HEK293 (cell line): ENCODE measurements around the gene TADA3.

Experiments used
- CTCF ChIA-PET: fragments of 350-600 bp; formaldehyde crosslinking; extraction: SDS; loops from one replicate; lab custom pipeline; 2021; ENCODE audit warnings: antibody characterized with exemption; lab: Yijun Ruan, JAX
- POLR2A ChIA-PET: fragments of 300-600 bp; formaldehyde crosslinking; extraction: SDS; loops from one replicate; lab custom pipeline; 2020; ENCODE audit warnings: antibody characterized with exemption, inconsistent platforms; lab: Yijun Ruan, JAX
- H3K27ac ChIP-seq: fragments of 200-500 bp; sonication (Bioruptor generic); 2 replicates; pipeline ENCODE4 v1.5.1; 2014; ENCODE audit warnings: low read depth, low read length, control low read depth, inconsistent platforms; ENCODE audit errors: extremely low read depth
- H3K36me3 ChIP-seq, 2 experiments: fragments of 200-500 bp in 1 of 2; sonication (Bioruptor generic) in 1 of 2; 1 replicate in 1 of 2; 2 replicates in 1 of 2; pipeline ENCODE4 v1.5.1; 2014 to 2017; ENCODE audit warnings: inconsistent platforms in 2 of 2, low read length in 2 of 2; ENCODE audit not compliant: control insufficient read depth in 2 of 2, insufficient read depth in 1 of 2
- H3K4me1 ChIP-seq: fragments of 200-500 bp; sonication (Bioruptor generic); 2 replicates; pipeline ENCODE4 v1.5.1; 2014; ENCODE audit warnings: mild to moderate bottlenecking, low read length, inconsistent platforms; ENCODE audit not compliant: control insufficient read depth, insufficient read depth
- H3K4me3 ChIP-seq: 2 replicates; pipeline ENCODE4 v1.5.1; 2011; ENCODE audit warnings: low read depth, mild to moderate bottlenecking, control low read depth, low read length, moderate library complexity
- H3K9me3 ChIP-seq: fragments of 200-500 bp; sonication (Bioruptor generic); 2 replicates; pipeline ENCODE4 v1.5.1; 2014; ENCODE audit warnings: low read depth, low read length, inconsistent platforms; ENCODE audit not compliant: control insufficient read depth, insufficient read depth
- HOXD13 ChIP-seq: sonication (generic); formaldehyde crosslinking; IDR thresholded peaks from 2 replicates; pipeline ENCODE4 v1.8.0; 2022; ENCODE audit warnings: missing genetic modification reagents, borderline replicate concordance
- INSM2 ChIP-seq: fragments of 450-650 bp; formaldehyde crosslinking; IDR thresholded peaks from 2 replicates; pipeline ENCODE4 v1.5.1; 2016; ENCODE audit warnings: missing biosample characterization, missing genetic modification characterization
- KLF8 ChIP-seq: fragments of 450-650 bp; formaldehyde crosslinking; IDR thresholded peaks from 2 replicates; pipeline ENCODE4 v1.5.1; 2016; ENCODE audit warnings: missing biosample characterization, missing genetic modification characterization
- WT1 ChIP-seq: fragments of 450-650 bp; formaldehyde crosslinking; IDR thresholded peaks from 2 replicates; pipeline ENCODE4 v1.5.1; 2016; ENCODE audit warnings: missing biosample characterization, missing genetic modification characterization
- ZBTB26 ChIP-seq: fragments of 450-650 bp; formaldehyde crosslinking; optimal IDR thresholded peaks from 2 replicates; pipeline ENCODE3; 2016; ENCODE audit warnings: missing biosample characterization, mild to moderate bottlenecking, missing genetic modification characterization
- ZFP69B ChIP-seq: fragments of 450-650 bp; formaldehyde crosslinking; IDR thresholded peaks from 2 replicates; pipeline ENCODE4 v1.5.1; 2016; ENCODE audit warnings: missing biosample characterization, missing genetic modification characterization
- ZNF138 ChIP-seq: fragments of 450-650 bp; formaldehyde crosslinking; IDR thresholded peaks from 2 replicates; pipeline ENCODE4 v1.5.1; 2016; ENCODE audit warnings: missing biosample characterization, missing genetic modification characterization, borderline replicate concordance
- ZNF155 ChIP-seq: fragments of 450-650 bp; formaldehyde crosslinking; IDR thresholded peaks from 2 replicates; pipeline ENCODE4 v1.5.1; 2016; ENCODE audit warnings: missing biosample characterization, missing genetic modification characterization
- ZNF239 ChIP-seq: fragments of 450-650 bp; formaldehyde crosslinking; IDR thresholded peaks from 2 replicates; pipeline ENCODE4 v1.5.1; 2016; ENCODE audit warnings: missing biosample characterization, missing genetic modification characterization
- ZNF518A ChIP-seq: fragments of 450-650 bp; formaldehyde crosslinking; conservative IDR thresholded peaks from 2 replicates; pipeline ENCODE4 v1.5.1; 2016; ENCODE audit warnings: low read depth, missing biosample characterization, missing genetic modification characterization
- ZNF558 ChIP-seq: fragments of 450-650 bp; formaldehyde crosslinking; IDR thresholded peaks from 2 replicates; pipeline ENCODE4 v1.5.1; 2016; ENCODE audit warnings: missing biosample characterization, missing genetic modification characterization
- ZNF571 ChIP-seq: fragments of 450-650 bp; formaldehyde crosslinking; IDR thresholded peaks from 2 replicates; pipeline ENCODE4 v1.5.0; 2017; ENCODE audit warnings: missing biosample characterization, missing genetic modification characterization
- ZNF621 ChIP-seq: fragments of 450-650 bp; formaldehyde crosslinking; IDR thresholded peaks from 2 replicates; pipeline ENCODE4 v1.5.1; 2017; ENCODE audit warnings: missing biosample characterization, missing genetic modification characterization
- ZNF654 ChIP-seq: fragments of 450-650 bp; formaldehyde crosslinking; IDR thresholded peaks from 2 replicates; pipeline ENCODE4 v1.5.1; 2016; ENCODE audit warnings: low read depth, missing biosample characterization, missing genetic modification characterization
- ZNF658 ChIP-seq: fragments of 450-650 bp; formaldehyde crosslinking; IDR thresholded peaks from 2 replicates; pipeline ENCODE4; 2016; ENCODE audit warnings: missing biosample characterization, missing genetic modification characterization
- ZNF660 ChIP-seq: fragments of 450-650 bp; IDR thresholded peaks from 2 replicates; pipeline ENCODE4 v1.5.1; 2018; ENCODE audit warnings: missing biosample characterization, mild to moderate bottlenecking, missing genetic modification characterization
- ZXDB ChIP-seq: fragments of 450-650 bp; formaldehyde crosslinking; IDR thresholded peaks from 2 replicates; pipeline ENCODE4 v1.5.1; 2016; ENCODE audit warnings: missing biosample characterization, missing genetic modification characterization
- TF ChIP-seq, protein P1 (sequence below): fragments of 450-650 bp; formaldehyde crosslinking; IDR thresholded peaks from 2 replicates; pipeline ENCODE4 v1.5.1; 2016; ENCODE audit warnings: missing biosample characterization, missing genetic modification characterization
- TF ChIP-seq, protein P2 (sequence below): fragments of 450-650 bp; formaldehyde crosslinking; IDR thresholded peaks from 2 replicates; pipeline ENCODE4 v1.5.1; 2016; ENCODE audit warnings: missing biosample characterization, missing genetic modification characterization
- TF ChIP-seq, protein P3 (sequence below): fragments of 450-650 bp; IDR thresholded peaks from 2 replicates; pipeline ENCODE4 v1.5.1; 2018; ENCODE audit warnings: missing biosample characterization, missing genetic modification characterization

The TADA3 gene

GRCh38 chr3:9745521-9745920, 46.8 kb downstream of the TADA3 start:
- TF ChIP-seq, protein P1, sequence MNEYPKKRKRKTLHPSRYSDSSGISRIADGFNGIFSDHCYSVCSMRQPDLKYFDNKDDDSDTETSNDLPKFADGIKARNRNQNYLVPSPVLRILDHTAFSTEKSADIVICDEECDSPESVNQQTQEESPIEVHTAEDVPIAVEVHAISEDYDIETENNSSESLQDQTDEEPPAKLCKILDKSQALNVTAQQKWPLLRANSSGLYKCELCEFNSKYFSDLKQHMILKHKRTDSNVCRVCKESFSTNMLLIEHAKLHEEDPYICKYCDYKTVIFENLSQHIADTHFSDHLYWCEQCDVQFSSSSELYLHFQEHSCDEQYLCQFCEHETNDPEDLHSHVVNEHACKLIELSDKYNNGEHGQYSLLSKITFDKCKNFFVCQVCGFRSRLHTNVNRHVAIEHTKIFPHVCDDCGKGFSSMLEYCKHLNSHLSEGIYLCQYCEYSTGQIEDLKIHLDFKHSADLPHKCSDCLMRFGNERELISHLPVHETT (tag by site-specific recombination): no peak
- TF ChIP-seq ZNF518A (tag by site-specific recombination) (no peak), ZNF658 (tag by site-specific recombination) (no peak), HOXD13 (CRISPR knock-in tag) (no peak), ZNF654 (tag by site-specific recombination) (no peak), ZNF558 (tag by site-specific recombination) (no peak), ZBTB26 (no peak), ZNF138 (no peak), ZXDB (tag by site-specific recombination) (no peak), ZNF571 (tag by site-specific recombination) (no peak)
- TF ChIP-seq, protein P2, sequence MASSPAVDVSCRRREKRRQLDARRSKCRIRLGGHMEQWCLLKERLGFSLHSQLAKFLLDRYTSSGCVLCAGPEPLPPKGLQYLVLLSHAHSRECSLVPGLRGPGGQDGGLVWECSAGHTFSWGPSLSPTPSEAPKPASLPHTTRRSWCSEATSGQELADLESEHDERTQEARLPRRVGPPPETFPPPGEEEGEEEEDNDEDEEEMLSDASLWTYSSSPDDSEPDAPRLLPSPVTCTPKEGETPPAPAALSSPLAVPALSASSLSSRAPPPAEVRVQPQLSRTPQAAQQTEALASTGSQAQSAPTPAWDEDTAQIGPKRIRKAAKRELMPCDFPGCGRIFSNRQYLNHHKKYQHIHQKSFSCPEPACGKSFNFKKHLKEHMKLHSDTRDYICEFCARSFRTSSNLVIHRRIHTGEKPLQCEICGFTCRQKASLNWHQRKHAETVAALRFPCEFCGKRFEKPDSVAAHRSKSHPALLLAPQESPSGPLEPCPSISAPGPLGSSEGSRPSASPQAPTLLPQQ: no peak
- CTCF ChIA-PET: no interaction called here
- H3K9me3 ChIP-seq: no peaks in the 10 kb centered on the region
- no peak overlapping the region for H3K27ac ChIP-seq
- no peak overlapping the region for H3K4me3 ChIP-seq
- H3K36me3 ChIP-seq: peaks cover 10 to 87% of the 10 kb centered on the region in 2 experiments
- H3K4me1 ChIP-seq: 0 out of 2 replicates have a peak, but pooled peaks cover 2% of the 10 kb centered on the region
- POLR2A ChIA-PET: interaction anchor here (1.8 kb wide), 1 partner anchor 10 kb away, joined by 5 read pairs; no protein-coding TSS in a partner anchor

- TF ChIP-seq ZNF621 (tag by site-specific recombination): no peak
- no peak for TF ChIP-seq WT1 (tag by site-specific recombination)
- no peak for TF ChIP-seq ZNF239 (tag by site-specific recombination)
- TF ChIP-seq ZNF660: no peak
- TF ChIP-seq INSM2 (tag by site-specific recombination): no peak
- TF ChIP-seq KLF8 (tag by site-specific recombination): no peak
- TF ChIP-seq, protein P3, sequence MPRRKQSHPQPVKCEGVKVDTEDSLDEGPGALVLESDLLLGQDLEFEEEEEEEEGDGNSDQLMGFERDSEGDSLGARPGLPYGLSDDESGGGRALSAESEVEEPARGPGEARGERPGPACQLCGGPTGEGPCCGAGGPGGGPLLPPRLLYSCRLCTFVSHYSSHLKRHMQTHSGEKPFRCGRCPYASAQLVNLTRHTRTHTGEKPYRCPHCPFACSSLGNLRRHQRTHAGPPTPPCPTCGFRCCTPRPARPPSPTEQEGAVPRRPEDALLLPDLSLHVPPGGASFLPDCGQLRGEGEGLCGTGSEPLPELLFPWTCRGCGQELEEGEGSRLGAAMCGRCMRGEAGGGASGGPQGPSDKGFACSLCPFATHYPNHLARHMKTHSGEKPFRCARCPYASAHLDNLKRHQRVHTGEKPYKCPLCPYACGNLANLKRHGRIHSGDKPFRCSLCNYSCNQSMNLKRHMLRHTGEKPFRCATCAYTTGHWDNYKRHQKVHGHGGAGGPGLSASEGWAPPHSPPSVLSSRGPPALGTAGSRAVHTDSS: no peak
- TF ChIP-seq ZNF155 (tag by site-specific recombination): no peak
- TF ChIP-seq ZNF138: no peak
- TF ChIP-seq ZFP69B (tag by site-specific recombination): no peak
- TF ChIP-seq, protein P1 (tag by site-specific recombination): no peak
- ChIA-PET CTCF (interaction anchor here (0.6 to 0.9 kb wide), 3 partner anchors 9 to 63 kb away, joined by 3 to 5 read pairs (median 3); no protein-coding TSS in a partner anchor), POLR2A (no interaction called here)
- Histone ChIP-seq H3K4me1 (no peaks in the 10 kb centered on the region), H3K4me3 (no peak overlapping the region), H3K9me3 (no peaks in the 10 kb centered on the region), H3K36me3 (peaks cover 17 to 100% of the 10 kb centered on the region in 2 experiments), H3K27ac (no peak overlapping the region)
These were observed 48.1 kb downstream of the TADA3 start for GRCh38 chr3:9744162-9744561.
